ENCODE measurements around the gene TCEAL4.

Gene TCEAL4

GRCh38 chrX:103635436-103635835 lies 50.1 kb downstream of the TCEAL4 start:
- no peak overlapping the region for H3K4me3 Mint-ChIP-seq
- peaks cover 4% of the 10 kb centered on the region for H3K4me1 Mint-ChIP-seq
- no peak for DNase-seq
- TF ChIP-seq, protein P1, sequence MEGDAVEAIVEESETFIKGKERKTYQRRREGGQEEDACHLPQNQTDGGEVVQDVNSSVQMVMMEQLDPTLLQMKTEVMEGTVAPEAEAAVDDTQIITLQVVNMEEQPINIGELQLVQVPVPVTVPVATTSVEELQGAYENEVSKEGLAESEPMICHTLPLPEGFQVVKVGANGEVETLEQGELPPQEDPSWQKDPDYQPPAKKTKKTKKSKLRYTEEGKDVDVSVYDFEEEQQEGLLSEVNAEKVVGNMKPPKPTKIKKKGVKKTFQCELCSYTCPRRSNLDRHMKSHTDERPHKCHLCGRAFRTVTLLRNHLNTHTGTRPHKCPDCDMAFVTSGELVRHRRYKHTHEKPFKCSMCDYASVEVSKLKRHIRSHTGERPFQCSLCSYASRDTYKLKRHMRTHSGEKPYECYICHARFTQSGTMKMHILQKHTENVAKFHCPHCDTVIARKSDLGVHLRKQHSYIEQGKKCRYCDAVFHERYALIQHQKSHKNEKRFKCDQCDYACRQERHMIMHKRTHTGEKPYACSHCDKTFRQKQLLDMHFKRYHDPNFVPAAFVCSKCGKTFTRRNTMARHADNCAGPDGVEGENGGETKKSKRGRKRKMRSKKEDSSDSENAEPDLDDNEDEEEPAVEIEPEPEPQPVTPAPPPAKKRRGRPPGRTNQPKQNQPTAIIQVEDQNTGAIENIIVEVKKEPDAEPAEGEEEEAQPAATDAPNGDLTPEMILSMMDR (IDR thresholded peaks at IDR 0.05): no peak
- H3K9me3 Mint-ChIP-seq: no peaks in the 10 kb centered on the region
- no peak overlapping the region for H3K27ac Mint-ChIP-seq
- no peaks in the 10 kb centered on the region for H3K36me3 Mint-ChIP-seq (ENCODE audit: low read depth)
- peaks cover 3% of the 10 kb centered on the region for H3K27me3 Mint-ChIP-seq (ENCODE audit: low read depth, poor library complexity)
